HG03108 (cell line): Measurements from ENCODE around the gene SH3TC2.

Source experiments
- ATAC-seq: cut with Tn5 transposase; IDR thresholded peaks from one replicate; pipeline ENCODE4 v1.9.1; 2021; ENCODE audit warnings: moderate library complexity; ENCODE audit not compliant: unreplicated experiment

The SH3TC2 gene

GRCh38 chr5:149002761-149003689, 59.8 kb downstream of the SH3TC2 start:
- ATAC-seq = no peak

GRCh38 chr5:149002053-149002452, 60.8 kb downstream of the SH3TC2 start:
- ATAC-seq = no peak

GRCh38 chr5:149001162-149001561, 61.7 kb downstream of the SH3TC2 start:
- ATAC-seq = no peak

- ATAC-seq = no peak
These were observed 63.1 kb downstream of the SH3TC2 start for GRCh38 chr5:148999741-149000140.

- no peak for ATAC-seq
These were observed 64.6 kb downstream of the SH3TC2 start for GRCh38 chr5:148998174-148998797.

- ATAC-seq = no peak
These were observed 66.6 kb downstream of the SH3TC2 start for GRCh38 chr5:148996270-148996669.

GRCh38 chr5:148995791-148996190, 67.1 kb downstream of the SH3TC2 start:
- ATAC-seq = no peak

- ATAC-seq = no peak
These were observed 69.5 kb downstream of the SH3TC2 start for GRCh38 chr5:148993283-148993936.

- ATAC-seq = no peak
These were observed 70.6 kb downstream of the SH3TC2 start for GRCh38 chr5:148992265-148992664.

GRCh38 chr5:148991566-148991965, 71.3 kb downstream of the SH3TC2 start:
- no peak for ATAC-seq

GRCh38 chr5:148990817-148991216, 72.0 kb downstream of the SH3TC2 start:
- no peak for ATAC-seq

- ATAC-seq = no peak
These were observed 73.3 kb downstream of the SH3TC2 start for GRCh38 chr5:148989567-148989966.

GRCh38 chr5:148988328-148988727, 74.5 kb downstream of the SH3TC2 start:
- no peak for ATAC-seq

- ATAC-seq = no peak
These were observed 76.2 kb downstream of the SH3TC2 start for GRCh38 chr5:148986636-148987035.

GRCh38 chr5:148984345-148984744, 78.5 kb downstream of the SH3TC2 start:
- ATAC-seq = no peak

GRCh38 chr5:148981353-148981752, 81.5 kb downstream of the SH3TC2 start:
- no peak for ATAC-seq

- no peak for ATAC-seq
These were observed 82.1 kb downstream of the SH3TC2 start for GRCh38 chr5:148980731-148981130.

- no peak for ATAC-seq
These were observed 83.7 kb downstream of the SH3TC2 start for GRCh38 chr5:148979083-148979723.

GRCh38 chr5:148978370-148979082, 84.3 kb downstream of the SH3TC2 start:
- ATAC-seq = no peak

GRCh38 chr5:148976569-148977381, 86.1 kb downstream of the SH3TC2 start:
- ATAC-seq = no peak
